Measurements from ENCODE around the gene ZNF436. TPM values are rescaled to one million over a fixed set of nuclear protein-coding genes. Genes with fewer than 3 reads are reported as not detected.

The ZNF436 gene
- 9.4 and 10.1 TPM in 2 replicates for total RNA-seq
- 8.6 TPM for total RNA-seq (2013)
- polyA plus RNA-seq: 1.9 and 2.1 TPM in 2 replicates
- 3.5 and 4.6 TPM in 2 replicates for polyA minus RNA-seq

DNA sequence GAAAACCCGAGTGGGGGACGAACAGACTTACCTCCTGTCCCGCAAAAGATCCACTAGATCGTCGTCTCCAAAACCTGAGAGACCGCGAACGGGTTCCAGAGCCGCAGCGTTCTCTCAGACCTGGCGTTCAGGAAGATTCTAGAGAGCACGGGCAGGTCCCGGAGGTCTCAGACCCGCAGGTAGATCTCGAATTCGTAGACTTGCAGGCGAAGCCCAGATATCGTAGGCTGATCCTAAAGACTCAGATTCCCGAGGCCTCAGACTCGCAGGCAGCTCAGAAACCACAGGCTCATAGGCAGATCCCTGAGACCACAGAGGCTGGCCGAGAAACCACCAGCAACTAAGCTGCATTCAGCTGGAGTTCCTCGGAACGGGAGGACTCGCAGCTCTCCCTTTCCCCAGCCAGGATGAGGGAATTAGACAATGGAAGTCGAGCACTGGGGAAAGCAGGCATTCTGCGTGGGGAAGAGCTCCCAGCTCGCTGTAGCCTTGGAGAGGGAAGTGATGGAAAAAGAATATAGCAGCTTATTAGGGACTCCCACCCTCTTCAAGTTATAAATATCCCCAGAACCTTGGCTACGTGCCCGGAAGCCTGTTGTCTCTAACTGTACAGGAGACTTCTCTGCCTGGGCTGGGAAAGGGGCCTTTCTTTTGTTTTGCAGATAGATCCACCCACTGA, at the start of gene ZNF436:
Gene ZNF436 (minus strand): TSS at position 502 of the 679 bp plus-strand sequence. CDS start 1,831 bp downstream, outside the sequence.
- H3K27me3 Mint-ChIP-seq: no peaks in the 10 kb centered on the region
- H3K36me3 ChIP-seq (replicated peaks in 1 of 2; ENCODE audit: control extremely low read depth in 1 of 2, control insufficient read depth in 1 of 2, extremely low read depth in 1 of 2, insufficient read depth in 2 of 2, low read length in 1 of 2): no peaks in the 10 kb centered on the region
- POLR2A ChIA-PET: no interaction called here

More for the DNA sequence above, at the start of gene ZNF436:
- H3K27ac ChIP-seq (ENCODE audit: low read length in 2 of 2): peak within 1 kb of the TSS; percentile 81 to 85
- H4K20me1 ChIP-seq (ENCODE audit: control insufficient read depth, insufficient read depth, low read length, poor library complexity, severe bottlenecking): no peaks in the 10 kb centered on the region
- WGBS (ENCODE audit: insufficient coverage): under 1% methylated on average over 23 of the region's 29 CpGs
- no peaks in the 10 kb centered on the region for H3K27me3 ChIP-seq (replicated peaks in 1 of 4; ENCODE audit: control extremely low read depth in 1 of 4, control insufficient read depth in 3 of 4, insufficient read depth in 4 of 4, low read length in 3 of 4)
- peaks cover 15% of the 10 kb centered on the region for H3K79me2 ChIP-seq (ENCODE audit: control insufficient read depth, insufficient read depth, low read length)
- peak within 1 kb of the TSS; percentile 91 for H3K4me2 ChIP-seq (replicated peaks; ENCODE audit: low read depth, low read length, poor library complexity, severe bottlenecking)
- H3K4me3 ChIP-seq (ENCODE audit: control extremely low read depth in 1 of 5, extremely low read depth in 1 of 5, insufficient read depth in 1 of 5, low read depth in 2 of 5, low read length in 4 of 5): peak within 1 kb of the TSS; percentile 93 to 100 (median 97)
- CTCF ChIA-PET: interaction anchor here (0.6 kb wide), 2 partner anchors 115 to 330 kb away, joined by 3 to 4 read pairs; no protein-coding TSS in a partner anchor
- Mint-ChIP-seq H3K4me3 (peak within 1 kb of the TSS; percentile 98), H3K4me1 (peaks cover 33% of the 10 kb centered on the region), H3K9me3 (ENCODE audit: insufficient read depth) (no peaks in the 10 kb centered on the region), H3K27ac (peak within 1 kb of the TSS; percentile 99)
- no peak for TF ChIP-seq CTCF (IDR thresholded peaks at IDR 0.05)
- TF ChIP-seq EZH2 (IDR thresholded peaks at IDR 0.05; ENCODE audit: borderline replicate concordance, insufficient read depth, low read depth, low read length, poor library complexity, severe bottlenecking): no peak
- intact Hi-C loops (cut with micrococcal nuclease): loop anchor here (2.0 to 5.0 kb wide), 3 partner anchors 35 to 268 kb away; partner anchors contain the start of gene E2F2
- no peak for ATAC-seq (ENCODE audit: low read depth)
- peaks cover 12 to 19% of the 10 kb centered on the region in 2 donors for H3K4me1 ChIP-seq (ENCODE audit: control insufficient read depth in 2 of 2, insufficient read depth in 2 of 2, low read length in 2 of 2)
- peak; percentile 30 for DNase-seq
- H3K9ac ChIP-seq (ENCODE audit: low read length): peak within 1 kb of the TSS; percentile 89
- no peaks in the 10 kb centered on the region for H3K9me3 ChIP-seq (ENCODE audit: control extremely low read depth in 1 of 3, control insufficient read depth in 2 of 3, insufficient read depth in 1 of 3, low read length in 2 of 3)
- H2AFZ ChIP-seq (ENCODE audit: insufficient read depth, low read depth, low read length, poor library complexity, severe bottlenecking): peak within 1 kb of the TSS; percentile 100
